GM19452 (cell line): ENCODE measurements around the gene CDC42EP4.

Experiments
- ATAC-seq: cut with Tn5 transposase; IDR thresholded peaks from one replicate; pipeline ENCODE4 v1.9.1; 2021; ENCODE audit not compliant: unreplicated experiment

Gene CDC42EP4, protein sequence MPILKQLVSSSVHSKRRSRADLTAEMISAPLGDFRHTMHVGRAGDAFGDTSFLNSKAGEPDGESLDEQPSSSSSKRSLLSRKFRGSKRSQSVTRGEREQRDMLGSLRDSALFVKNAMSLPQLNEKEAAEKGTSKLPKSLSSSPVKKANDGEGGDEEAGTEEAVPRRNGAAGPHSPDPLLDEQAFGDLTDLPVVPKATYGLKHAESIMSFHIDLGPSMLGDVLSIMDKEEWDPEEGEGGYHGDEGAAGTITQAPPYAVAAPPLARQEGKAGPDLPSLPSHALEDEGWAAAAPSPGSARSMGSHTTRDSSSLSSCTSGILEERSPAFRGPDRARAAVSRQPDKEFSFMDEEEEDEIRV

DNA sequence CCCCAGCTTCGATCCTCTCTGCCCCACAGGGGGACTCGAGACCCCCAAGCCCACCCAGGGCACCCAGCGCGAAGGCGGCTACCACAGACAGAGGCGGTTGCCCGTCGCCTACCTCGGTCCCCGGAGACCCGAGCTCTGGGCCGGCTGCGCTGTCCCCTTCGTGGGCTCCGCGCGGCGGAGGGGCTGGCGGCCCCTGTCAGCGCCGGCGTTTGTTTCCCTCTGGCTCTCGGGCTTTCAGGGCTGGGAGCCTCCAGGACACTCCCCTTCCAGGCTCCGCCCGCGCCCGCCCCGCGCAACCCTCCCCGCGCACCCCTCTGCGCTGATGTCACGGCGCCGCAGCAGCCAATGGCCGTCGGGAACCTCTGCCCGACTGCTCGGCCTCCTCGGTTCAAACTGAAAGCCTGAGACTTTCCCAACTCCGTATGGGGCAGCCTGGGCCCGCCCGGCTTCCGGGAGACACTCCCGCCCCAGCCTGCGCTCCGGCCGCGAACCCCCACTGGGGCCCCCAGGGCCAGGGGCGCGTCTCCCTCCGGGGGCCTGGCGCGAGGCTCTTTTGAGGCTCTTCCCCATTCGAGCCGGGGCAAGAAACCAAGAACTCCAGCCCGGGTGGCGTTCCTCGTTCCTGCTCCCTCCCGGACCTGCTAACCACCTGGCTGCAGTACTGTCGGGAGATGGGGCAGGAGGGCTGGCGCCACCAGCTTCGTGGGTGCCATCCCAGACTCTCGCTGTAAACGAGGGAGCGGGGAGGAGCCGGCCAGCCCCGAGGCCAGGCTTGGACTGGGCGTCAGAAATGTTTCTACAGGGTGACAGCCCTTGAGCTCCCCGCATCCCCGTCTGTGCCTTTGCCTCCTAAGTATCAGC, at the start of gene CDC42EP4:
Gene CDC42EP4, minus strand, starts transcription at position 221 of the 861 bp plus-strand sequence. CDS start 25,501 bp downstream, outside the sequence.
- ATAC-seq, result peak; percentile 84

DNA sequence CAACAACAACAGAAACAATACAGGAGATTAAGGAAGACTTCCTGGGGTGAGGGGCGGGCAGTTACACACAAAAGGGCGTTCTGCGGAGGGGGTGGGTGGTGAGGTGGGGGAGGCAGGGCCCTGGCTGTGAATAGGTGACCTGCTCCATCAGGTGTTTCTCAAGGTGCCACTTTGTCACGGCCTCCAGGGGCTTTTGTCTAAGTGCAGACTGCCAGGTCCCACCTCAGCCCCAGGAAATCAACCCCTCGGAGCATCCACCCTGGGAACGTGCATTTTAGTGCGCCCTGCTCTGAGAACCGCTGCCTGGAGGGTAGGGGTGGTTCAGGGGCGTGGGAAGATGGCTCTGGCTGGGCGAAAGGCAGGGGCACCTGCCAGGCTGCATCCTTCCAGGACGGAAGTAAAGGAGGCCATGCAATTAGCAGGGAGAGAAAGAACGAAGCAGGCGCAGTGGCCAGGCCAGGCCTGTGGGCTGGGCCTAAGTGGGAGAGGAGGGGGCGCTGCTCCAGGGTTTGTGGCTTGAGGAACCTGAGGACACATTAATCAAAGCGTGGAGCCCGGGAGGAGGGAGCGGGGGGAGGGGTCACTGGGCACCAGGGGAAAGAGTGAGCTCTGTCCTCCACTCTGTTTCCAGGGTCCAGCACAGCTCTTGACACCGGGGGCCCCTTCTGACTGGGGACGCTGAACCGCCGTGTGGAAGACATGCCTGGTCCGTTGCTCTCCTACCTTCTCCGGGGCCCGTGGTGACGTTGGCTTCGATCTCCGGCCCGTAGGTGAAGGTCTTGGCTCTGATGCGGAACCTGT, 49.4 kb upstream of the CDC42EP4 start:
- no peak for ATAC-seq

DNA sequence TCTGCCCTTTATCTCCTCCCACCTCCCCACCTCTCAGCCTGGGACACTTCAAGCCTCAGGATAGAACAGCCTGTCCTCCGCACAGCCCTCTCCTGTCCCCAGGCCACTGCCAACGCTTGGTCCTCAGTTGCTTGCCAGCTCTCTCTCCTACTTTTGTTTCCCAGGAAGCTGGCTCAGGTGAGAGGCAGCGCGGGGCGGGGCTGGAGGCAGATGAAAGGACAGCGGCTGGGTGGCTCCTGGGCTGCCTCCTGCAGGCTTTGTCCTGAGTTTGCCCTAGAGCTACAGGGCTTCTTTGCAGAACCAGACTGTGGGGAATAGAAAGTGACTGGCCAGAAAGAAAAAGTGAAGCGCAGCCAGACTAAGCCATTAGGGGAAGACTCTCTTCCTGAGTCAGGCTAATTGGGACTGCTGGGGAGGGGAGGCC, 48.2 kb upstream of the CDC42EP4 start:
- ATAC-seq, result no peak

DNA sequence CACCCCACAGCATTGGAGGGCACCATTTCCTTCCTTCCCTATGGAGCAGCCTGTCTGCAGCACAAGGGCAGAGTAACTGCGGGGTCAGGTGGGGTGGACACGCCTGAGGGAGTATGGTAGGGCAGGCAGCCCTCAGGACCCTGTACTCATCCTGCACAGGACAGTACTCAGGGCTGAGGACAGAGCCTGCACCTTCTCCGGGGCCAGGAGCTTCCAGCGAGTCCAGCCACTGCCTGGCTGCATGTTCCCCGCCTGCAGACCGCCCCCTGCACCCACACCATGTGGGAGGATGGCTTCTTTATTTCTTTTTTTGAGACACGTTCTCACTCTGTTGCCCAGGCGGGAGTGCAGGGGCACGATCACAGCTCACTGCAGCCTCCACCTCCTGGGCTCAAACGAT, 47.6 kb upstream of the CDC42EP4 start:
- ATAC-seq, result no peak

DNA sequence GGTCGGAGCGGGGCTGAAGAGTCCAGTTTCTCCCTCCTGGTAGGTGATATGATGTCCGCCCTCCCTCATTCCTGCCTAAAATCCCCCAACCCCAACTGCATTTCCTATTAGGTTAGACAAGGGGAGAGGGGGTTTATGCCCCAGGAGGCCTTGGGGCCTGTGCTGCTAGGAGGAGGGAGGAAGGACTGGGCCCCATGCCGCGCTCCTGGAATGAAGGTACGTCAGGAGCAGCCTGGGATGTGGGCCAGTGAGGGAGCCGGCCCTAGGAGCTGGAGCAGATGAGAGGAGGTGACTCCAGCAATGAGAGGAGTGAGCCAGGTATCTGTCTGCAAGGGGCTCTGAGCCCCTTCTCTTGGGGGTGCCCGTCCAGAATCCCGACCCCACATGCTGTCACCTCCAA, 46.9 kb upstream of the CDC42EP4 start:
- no peak for ATAC-seq

DNA sequence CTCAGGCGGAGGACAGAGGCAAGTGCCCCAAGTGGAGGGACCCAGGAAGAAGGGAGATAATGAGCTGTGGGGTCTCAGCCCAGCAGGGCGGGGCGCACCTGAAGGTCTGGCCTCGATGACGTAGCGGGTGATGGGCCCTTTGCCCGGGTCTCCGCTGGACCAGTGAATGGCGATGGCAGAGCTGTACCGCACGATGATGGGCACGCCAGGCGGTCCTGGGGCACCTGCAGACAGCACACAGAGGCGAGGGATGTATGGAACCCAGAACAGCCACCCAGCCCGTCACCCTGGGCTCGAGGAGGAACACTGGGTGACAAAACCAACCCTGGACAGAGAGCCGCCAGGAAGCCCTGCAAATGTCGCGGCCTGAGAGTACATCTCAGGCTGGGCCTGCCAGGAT, 46.2 kb upstream of the CDC42EP4 start:
- ATAC-seq, result no peak

DNA sequence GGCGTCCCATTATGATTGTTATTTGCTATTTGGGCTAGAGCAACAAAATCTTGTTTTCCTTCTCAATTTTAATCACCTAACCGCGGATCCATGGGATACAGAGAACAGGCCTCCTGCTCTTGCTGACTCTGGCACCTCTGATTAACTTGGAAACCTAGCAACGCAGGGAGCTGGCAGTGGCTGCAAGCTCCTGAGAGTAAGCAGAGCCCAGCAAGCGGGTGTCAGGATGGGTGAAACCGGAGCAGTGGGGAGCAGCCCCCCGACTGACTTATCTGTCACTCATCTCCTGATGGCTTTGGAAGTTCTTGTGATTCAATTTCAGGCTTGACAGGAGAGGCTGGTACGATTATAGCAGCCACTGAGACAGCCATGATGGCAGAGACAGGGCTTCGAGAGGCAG, 45.5 kb upstream of the CDC42EP4 start:
- no peak for ATAC-seq

DNA sequence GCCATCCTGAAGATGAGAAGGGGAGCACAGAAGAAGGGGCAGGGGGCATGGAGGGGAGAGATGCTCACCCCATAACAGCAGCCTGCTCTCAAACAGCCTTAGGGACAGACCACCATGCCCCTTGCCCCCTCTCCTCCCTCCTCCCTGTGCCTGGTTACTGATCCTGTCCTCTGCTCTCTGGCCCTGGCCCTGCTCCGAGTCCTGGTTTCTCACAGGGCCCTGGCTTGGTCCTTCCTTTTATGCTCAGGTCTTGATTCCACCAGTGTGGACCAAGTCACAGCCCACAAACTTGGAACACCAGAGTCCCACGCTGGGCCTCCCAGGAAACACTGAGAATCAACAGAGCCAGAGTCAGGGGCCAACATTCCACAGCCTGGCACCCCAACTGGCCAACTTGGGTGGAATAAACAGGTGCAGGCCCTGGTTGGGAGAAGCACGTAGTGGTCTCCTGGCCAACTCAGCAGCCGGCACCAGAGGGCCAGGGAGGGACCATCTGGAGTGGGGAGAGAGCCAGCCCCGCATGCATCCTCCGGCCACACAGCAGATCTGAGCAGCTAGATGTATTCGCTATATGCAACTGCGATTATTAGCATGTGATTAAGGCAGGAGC, 44.9 kb upstream of the CDC42EP4 start:
- ATAC-seq, result no peak

DNA sequence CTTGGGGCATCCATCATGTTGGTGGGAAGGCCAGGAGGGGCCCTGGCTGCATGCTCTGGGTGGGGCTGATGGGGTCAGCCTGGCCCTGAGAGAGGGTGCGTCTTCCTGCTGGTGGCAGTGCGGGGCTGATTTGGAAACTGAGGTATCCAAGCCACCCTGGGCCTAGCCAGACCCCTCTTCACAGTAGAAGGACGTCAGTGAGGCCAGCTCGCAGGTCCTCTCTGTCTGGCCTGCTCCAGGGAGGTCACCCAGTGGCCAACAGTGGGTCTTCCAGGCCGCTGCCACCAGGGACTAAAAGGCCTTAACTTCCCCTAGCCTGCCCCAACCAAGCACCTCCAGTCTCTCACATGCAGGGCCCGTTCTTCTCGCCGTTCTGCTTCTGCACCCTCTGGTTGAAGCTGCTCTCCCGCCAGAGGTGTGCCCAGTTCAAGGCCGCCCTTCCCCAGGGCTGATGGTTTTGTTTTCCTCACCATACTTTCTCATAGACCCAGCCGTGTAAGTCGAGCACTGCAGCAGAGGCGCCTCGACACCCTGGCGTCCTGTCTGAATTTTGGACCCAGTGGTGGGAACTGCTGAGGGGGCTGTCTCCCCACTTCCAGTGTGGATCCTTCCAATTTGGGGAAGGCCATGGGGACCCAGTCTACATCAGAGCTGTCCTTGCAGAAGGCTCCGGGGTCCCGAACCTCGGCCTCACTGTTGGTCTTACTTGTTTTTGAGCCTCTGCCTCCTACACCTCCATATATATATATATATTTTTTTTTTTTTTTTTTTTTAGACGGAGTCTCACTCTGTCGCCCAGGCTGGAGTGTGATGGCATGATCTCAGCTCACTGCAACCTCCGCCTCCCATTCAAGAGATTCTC, 42.9 kb upstream of the CDC42EP4 start:
- no peak for ATAC-seq

DNA sequence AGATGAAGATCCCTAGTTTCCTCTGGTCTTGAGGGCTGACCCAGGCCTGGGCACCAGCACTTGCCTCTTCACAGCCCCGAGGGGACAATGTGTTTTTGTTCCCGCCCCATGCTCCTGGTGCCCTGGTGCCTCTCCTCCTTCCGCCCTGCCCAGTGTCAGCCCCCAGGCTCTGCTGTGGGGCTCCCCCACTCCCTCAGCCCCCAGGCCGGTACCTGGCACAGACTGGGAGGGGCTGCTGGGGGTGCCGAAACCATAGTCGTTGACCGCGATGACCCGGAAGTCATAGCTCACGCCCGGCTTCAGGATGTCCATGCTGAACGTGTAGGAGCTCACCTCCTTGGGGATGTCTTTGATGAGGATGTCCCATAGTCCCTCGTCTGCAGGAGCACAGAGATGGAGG, 40.5 kb upstream of the CDC42EP4 start:
- ATAC-seq, result no peak

DNA sequence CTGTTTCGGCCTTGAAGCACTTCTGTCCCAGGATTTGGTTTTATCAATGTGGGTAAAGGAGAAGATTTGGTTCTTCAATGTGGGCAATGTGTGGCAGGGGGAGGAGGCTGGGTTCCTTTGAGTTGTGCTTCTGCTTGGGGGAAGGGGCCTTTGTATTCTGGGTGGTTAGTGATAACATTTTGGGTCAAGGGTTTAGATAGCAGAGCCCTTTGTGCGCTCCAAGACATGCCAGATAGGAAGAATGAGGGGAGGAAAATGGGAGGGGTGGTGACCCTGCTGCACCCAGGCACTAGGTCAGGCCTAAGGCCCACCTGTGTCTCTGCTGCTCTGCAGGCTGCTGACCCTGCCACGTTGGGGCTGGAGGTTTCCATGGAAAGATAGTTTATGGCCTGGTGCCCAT, 40.0 kb upstream of the CDC42EP4 start:
- ATAC-seq, result no peak

DNA sequence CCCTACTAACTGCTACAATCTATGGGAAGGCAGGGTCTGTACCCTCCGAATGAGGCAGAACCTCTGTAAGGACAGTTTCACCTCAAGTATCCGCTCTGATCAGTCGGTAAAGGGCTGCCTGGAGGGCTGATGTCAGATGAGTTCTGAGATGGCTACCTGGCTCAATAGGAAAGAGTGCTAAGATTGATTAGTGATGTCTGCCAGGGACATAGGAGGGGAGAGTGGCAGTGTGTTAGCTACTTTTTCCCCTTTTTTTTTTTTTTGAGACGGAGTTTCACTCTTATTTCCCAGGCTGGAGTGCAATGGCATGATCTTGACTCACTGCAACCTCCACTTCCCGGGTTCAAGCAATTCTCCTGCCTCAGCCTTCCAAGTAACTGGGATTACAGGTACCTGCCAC, 39.1 kb upstream of the CDC42EP4 start:
- no peak for ATAC-seq

DNA sequence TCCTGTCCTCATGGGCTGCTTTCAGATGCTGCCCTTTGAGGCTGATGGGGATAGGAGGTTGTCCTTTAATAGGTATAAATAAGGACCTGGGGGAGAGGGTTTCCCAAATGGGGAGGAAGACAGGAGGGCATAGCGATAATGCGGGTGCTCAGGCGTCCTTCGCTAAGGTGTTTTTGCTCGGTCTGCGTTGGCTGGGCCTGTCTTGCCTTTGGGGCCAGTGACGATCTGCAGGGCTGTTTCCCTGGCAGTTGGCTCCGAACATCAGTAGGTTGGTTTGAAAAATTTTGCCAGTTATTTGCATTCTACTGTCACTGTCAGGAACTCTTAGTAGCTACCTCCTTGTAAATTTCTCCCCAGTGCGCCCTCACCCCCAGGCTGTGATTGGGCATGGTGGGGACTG, 37.8 kb upstream of the CDC42EP4 start:
- ATAC-seq, result no peak

DNA sequence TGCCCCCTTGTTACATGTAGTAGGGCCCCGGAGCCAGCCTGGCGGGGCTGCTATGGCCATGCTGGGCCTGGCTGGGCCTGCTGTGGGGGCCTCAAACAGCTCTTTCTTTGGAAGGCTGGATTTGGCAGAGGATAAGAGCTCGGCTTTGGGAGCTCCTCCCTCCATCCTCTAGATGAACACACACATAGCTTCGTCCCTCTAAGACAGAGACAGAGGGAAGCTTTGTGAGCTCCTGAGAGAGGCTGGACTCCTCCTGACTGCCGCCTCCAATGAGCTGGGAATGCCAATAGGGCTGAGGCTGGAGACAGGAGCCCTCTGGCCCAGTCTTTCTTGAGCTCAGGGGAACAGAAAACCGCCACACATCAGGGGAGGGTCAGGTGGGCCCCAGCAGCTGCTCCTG, 37.3 kb upstream of the CDC42EP4 start:
- no peak for ATAC-seq

DNA sequence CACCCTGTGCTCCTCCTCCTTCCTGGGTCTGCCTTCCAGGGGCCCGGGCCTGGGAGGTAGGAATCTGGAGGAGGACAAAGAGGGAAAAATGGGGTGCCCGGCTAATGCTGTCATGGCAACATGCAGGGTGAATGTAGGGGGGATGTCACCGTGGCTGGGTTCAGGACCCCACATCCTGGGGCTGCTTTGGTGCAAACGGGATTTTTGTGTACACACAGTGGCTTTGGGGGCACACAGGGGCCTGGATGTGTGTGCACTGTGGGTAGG, 37.0 kb upstream of the CDC42EP4 start:
- ATAC-seq, result no peak

DNA sequence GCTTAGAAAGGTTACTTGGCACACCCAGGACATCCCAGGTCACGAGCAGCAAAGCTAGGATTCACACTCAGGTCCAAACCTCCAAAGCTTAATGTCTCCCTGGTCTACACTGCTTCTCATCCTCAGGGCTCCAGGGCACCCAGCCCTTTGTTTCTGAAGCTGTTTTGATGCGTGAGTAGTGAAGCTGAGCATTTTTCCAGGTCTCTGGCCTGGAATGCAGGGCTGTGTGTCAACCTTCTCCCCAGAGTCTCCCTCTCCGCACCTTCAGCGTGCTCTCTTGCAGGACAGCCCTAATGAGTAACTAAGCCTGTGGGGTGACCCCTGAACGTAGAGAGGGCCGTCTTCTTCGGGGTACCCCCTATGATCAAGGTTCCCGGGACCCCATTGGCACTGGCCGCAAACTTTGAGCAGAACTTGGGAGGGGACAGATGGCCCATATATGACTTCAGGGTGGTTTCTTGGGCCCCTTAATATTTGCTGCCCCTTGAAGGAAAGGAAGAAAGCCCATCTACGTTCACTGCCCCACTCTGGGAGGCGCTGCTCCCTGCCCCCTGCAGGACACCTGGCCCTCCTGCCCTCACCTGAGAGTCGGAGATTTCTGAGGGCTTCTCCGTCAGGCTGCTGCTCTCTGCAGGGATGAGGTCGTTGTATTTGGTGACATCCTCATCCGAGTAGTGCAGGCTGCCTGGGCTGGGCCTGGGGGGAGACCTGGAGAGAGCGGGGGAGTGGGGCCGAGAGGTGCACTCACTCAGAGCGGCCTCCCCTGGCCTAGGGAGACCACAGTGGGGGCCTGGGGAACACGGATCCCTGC, 36.4 kb upstream of the CDC42EP4 start:
- ATAC-seq, result no peak

DNA sequence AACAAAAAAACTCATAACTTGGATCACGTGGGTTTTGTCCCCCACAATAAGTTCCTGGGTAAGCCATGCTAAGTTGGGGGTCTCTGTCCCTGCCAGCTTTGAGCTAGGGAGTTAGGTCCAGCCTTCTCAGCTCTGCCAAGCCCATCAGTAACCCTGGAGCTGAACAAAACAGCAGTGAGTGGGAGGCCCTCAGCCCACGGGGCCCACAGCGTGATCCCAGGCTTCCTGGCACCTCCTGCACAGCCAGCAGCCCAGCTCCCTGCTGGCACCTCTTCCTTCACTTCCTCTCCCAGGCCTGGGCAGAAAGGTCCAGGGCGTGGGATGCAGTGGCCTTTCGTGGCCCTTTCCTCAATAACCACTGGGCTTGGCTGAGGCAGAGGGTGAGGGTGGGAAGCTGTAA, 35.5 kb upstream of the CDC42EP4 start:
- no peak for ATAC-seq

DNA sequence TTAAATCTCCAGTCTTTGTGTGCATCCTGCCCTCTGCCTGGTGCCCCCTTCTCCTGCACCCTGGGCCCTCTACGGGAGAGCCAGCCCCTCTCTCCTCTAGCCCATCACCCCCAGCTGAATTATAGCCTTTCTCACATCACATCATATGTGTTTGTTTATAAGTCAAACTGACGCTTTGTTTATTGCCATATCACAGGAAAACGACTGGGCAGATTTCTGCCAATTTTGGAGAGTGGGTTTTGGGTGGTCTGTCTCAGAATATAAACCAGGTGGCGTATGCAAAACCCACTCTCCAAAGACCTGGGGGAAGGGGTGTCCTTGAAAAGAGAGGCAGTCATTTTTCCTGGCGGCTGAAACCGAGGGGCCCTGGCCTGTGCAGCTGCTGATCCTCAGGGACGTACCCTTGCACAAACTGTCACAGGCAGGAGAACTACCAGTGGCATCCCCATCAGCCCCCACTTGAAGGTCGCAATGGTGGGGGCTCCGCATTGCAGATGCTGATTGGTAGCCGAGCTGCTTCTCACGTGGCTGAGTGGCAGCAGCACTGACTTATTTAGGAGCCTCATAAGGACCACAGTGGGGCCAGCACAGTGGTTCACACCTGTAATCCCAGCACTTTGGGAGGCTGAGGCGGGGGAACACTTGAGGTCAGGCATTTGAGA, 34.8 kb upstream of the CDC42EP4 start:
- ATAC-seq, result no peak
